DND-41 (cell line): ENCODE measurements around the gene FBRSL1.

Experiments
- CTCF ChIP-seq: IDR thresholded peaks from 2 replicates; pipeline ENCODE4 v1.5.1; 2012; ENCODE audit warnings: borderline replicate concordance, low read length, moderate library complexity, mild to moderate bottlenecking; ENCODE audit not compliant: poor library complexity, severe bottlenecking; ENCODE audit errors: extremely low read depth
- EZH2 ChIP-seq: IDR thresholded peaks from 3 replicates; pipeline ENCODE4 v1.6.1; 2012; ENCODE audit warnings: borderline replicate concordance, low read depth, mild to moderate bottlenecking, moderate library complexity, low read length, inconsistent platforms; ENCODE audit not compliant: severe bottlenecking

GRCh38 chr12:132535019-132535418 lies 45.1 kb downstream of the FBRSL1 start:
- TF ChIP-seq CTCF (no peak), EZH2 (no peak)
